ENCODE results near the gene TNIK.

DNA sequence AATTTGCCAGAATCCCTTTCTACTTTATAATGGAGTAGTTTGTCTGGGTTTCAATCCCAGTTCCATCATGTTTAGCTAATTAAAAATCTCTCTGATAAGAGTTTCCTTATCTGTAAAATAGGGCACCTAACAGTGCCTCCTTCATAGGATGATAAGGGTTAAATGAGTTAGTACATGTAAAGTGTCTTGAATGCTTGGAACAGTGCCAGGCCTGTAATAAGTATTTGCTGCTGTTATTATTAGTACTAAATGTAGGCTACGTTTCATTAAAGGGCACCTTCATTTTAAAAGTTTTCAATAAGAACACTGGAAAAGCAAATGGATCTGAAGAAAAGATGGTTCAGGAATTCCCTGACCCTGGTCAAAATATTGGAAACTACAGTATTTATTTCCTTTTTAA lies 421.9 kb downstream of the TNIK start:
- TF ChIP-seq, protein P1, sequence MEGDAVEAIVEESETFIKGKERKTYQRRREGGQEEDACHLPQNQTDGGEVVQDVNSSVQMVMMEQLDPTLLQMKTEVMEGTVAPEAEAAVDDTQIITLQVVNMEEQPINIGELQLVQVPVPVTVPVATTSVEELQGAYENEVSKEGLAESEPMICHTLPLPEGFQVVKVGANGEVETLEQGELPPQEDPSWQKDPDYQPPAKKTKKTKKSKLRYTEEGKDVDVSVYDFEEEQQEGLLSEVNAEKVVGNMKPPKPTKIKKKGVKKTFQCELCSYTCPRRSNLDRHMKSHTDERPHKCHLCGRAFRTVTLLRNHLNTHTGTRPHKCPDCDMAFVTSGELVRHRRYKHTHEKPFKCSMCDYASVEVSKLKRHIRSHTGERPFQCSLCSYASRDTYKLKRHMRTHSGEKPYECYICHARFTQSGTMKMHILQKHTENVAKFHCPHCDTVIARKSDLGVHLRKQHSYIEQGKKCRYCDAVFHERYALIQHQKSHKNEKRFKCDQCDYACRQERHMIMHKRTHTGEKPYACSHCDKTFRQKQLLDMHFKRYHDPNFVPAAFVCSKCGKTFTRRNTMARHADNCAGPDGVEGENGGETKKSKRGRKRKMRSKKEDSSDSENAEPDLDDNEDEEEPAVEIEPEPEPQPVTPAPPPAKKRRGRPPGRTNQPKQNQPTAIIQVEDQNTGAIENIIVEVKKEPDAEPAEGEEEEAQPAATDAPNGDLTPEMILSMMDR (IDR thresholded peaks at IDR 0.05; ENCODE audit: poor library complexity, severe bottlenecking), result no peak
- TF ChIP-seq POLR2AphosphoS5 (IDR thresholded peaks at IDR 0.05) (no peak), EZH2 (IDR thresholded peaks at IDR 0.05; ENCODE audit: borderline replicate concordance, insufficient read depth, low read length, poor library complexity, severe bottlenecking) (no peak), SMC3 (conservative IDR thresholded peaks at IDR 0.05; ENCODE audit: poor library complexity) (no peak)
